Activated CD8-positive, alpha-beta T cell treated with anti-CD3 and anti-CD28 coated beads for 36 hours (primary cell): Measurements from ENCODE around the gene IFI30. TPM values are rescaled to one million over a fixed set of nuclear protein-coding genes. Genes with fewer than 3 reads are reported as not detected.

Experiments
- ATAC-seq: fragments of 200-7000 bp; cut with Tn5 transposase; one replicate; pipeline ENCODE4 v1.10.0; 2021; ENCODE audit warnings: mild to moderate bottlenecking, moderate library complexity
- CTCF ChIA-PET: fragments of 350-600 bp; sonication (Branson Sonifier 250); formaldehyde crosslinking; loops from one replicate; lab custom pipeline; 2021; ENCODE audit warnings: antibody characterized with exemption; lab: Charles Lee
- POLR2A ChIA-PET: fragments of 350-600 bp; sonication (Branson Sonifier 250); formaldehyde crosslinking; loops from one replicate; lab custom pipeline; 2021; ENCODE audit warnings: antibody characterized with exemption; lab: Charles Lee
- DNase-seq: peaks from one replicate; pipeline ENCODE4 v3.0.0-alpha.2; 2020
- H3K27ac Mint-ChIP-seq: one replicate; pipeline ENCODE4 v1.8.0; 2021; ENCODE audit warnings: mild to moderate bottlenecking, mixed read lengths
- H3K27me3 Mint-ChIP-seq: one replicate; pipeline ENCODE4 v1.8.0; 2021; ENCODE audit warnings: mixed read lengths
- H3K36me3 Mint-ChIP-seq: one replicate; pipeline ENCODE4 v1.8.0; 2021; ENCODE audit warnings: low read depth, mixed read lengths
- H3K4me1 Mint-ChIP-seq: one replicate; pipeline ENCODE4 v1.8.0; 2021; ENCODE audit warnings: low read depth, mixed read lengths
- H3K4me3 Mint-ChIP-seq: one replicate; pipeline ENCODE4 v1.8.0; 2021; ENCODE audit warnings: mild to moderate bottlenecking, moderate library complexity, mixed read lengths
- H3K9me3 Mint-ChIP-seq: one replicate; pipeline ENCODE4 v1.8.0; 2021; ENCODE audit warnings: mixed read lengths
- intact Hi-C: fragments of 100-400 bp; cut with micrococcal nuclease; formaldehyde crosslinking; loops from one replicate; pipeline ENCODE4 v1.10.0; 2022
- total RNA-seq, 2 experiments: library from RNA; stranded (reverse); gene quantifications; one replicate each; pipeline ENCODE4 v1.2.3, GENCODE V29; 2021
- TF ChIP-seq, protein P1 (sequence below): fragments of 200-600 bp; IDR thresholded peaks from one replicate; pipeline ENCODE4 v1.8.0; 2022; ENCODE audit warnings: antibody characterized with exemption, mild to moderate bottlenecking

Gene IFI30
- total RNA-seq, 2 experiments from 2014 or later = 21.9 to 22.9 TPM

DNA sequence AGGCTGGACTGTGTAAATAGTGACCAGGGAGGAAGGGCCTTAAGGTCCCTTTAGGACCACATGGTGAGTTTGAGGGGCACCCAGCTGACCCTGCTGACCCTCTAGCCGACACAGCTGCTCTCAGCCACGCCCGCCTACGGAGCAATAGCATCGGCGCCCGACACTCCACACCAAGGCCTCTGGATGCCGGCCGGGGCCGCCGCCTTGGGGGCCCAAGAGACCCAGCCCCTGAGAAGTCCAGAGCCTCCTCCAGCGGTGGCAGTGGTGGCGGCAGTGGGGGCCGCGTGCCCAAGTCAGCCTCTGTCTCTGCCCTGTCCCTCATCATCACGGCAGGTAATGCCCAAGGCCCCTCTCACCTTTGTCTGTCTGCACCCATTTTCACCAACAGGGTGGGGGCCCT, 29.3 kb upstream of the IFI30 start:
- TF ChIP-seq, protein P1, sequence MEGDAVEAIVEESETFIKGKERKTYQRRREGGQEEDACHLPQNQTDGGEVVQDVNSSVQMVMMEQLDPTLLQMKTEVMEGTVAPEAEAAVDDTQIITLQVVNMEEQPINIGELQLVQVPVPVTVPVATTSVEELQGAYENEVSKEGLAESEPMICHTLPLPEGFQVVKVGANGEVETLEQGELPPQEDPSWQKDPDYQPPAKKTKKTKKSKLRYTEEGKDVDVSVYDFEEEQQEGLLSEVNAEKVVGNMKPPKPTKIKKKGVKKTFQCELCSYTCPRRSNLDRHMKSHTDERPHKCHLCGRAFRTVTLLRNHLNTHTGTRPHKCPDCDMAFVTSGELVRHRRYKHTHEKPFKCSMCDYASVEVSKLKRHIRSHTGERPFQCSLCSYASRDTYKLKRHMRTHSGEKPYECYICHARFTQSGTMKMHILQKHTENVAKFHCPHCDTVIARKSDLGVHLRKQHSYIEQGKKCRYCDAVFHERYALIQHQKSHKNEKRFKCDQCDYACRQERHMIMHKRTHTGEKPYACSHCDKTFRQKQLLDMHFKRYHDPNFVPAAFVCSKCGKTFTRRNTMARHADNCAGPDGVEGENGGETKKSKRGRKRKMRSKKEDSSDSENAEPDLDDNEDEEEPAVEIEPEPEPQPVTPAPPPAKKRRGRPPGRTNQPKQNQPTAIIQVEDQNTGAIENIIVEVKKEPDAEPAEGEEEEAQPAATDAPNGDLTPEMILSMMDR = no peak
- no peak for ATAC-seq
- CTCF ChIA-PET = interaction anchor here (1.0 kb wide), 1 partner anchor 24 kb away, joined by 3 read pairs; no protein-coding TSS in a partner anchor
- POLR2A ChIA-PET = no interaction called here
- no peak overlapping the region for H3K4me3 Mint-ChIP-seq
- intact Hi-C loops = no loop called here
- no peaks in the 10 kb centered on the region for H3K9me3 Mint-ChIP-seq
- no peaks in the 10 kb centered on the region for H3K27me3 Mint-ChIP-seq
- no peak for DNase-seq
- H3K4me1 Mint-ChIP-seq = no peaks in the 10 kb centered on the region
- peaks cover 37% of the 10 kb centered on the region for H3K36me3 Mint-ChIP-seq
- H3K27ac Mint-ChIP-seq = no peak overlapping the region

DNA sequence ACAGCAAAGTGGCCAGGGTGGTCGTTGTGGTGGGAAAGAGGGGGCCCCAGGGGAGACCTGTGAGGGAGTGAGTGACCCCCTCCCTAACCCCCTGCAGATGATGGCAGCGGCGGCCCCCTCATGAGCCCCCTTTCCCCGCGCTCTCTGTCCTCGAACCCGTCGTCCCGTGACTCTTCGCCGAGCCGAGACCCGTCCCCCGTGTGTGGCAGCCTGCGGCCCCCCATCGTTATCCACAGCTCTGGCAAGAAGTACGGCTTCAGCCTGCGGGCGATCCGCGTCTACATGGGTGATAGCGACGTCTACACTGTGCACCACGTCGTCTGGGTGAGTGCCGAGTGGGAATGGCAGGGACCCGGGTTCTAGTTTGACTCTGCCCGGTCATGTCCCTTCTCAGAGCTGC, 28.7 kb upstream of the IFI30 start:
- ATAC-seq (no peak), DNase-seq (no peak)
- Mint-ChIP-seq H3K27me3 (no peaks in the 10 kb centered on the region), H3K4me3 (no peak overlapping the region), H3K9me3 (no peaks in the 10 kb centered on the region), H3K4me1 (no peaks in the 10 kb centered on the region), H3K27ac (no peak overlapping the region), H3K36me3 (peaks cover 38% of the 10 kb centered on the region)
- intact Hi-C loops = no loop called here
- CTCF ChIA-PET = interaction anchor here (1.1 kb wide), 1 partner anchor 16 kb away, joined by 3 read pairs; no protein-coding TSS in a partner anchor
- POLR2A ChIA-PET = interaction anchor here (0.8 kb wide), 1 partner anchor 11 kb away, joined by 3 read pairs; no protein-coding TSS in a partner anchor
- TF ChIP-seq, protein P1 = no peak

DNA sequence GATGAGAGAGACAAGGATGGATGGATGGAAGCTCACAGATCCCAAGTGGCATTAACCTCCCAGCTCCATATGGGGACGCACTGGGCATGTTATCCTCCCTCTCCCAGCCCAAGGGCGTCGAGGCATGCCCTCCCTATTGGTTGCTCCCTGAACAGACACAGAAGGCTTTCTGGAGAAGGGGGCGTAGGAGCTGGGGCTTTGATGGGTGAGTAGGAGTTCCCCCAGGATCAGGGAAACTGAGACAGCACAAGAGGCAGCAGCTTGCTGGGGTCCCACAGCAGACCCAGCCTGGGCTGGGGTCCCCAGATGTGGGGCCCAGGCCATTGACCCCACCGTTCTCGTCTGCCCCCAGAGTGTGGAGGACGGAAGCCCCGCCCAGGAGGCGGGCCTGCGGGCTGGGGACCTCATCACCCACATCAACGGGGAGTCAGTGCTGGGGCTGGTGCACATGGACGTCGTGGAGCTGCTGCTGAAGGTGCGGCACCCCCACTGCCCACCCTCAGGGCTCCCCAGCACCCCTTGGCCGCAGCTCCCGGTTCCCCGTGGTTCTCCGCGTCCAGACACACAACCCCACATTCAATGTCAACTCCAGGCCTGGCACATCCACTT, 28.1 kb upstream of the IFI30 start:
- Mint-ChIP-seq H3K36me3 (peaks cover 36% of the 10 kb centered on the region), H3K27ac (no peak overlapping the region), H3K27me3 (no peaks in the 10 kb centered on the region), H3K4me3 (no peak overlapping the region), H3K9me3 (no peaks in the 10 kb centered on the region), H3K4me1 (no peaks in the 10 kb centered on the region)
- ChIA-PET CTCF (interaction anchor here (1.1 kb wide), 2 partner anchors 16 to 22 kb away, joined by 3 read pairs; no protein-coding TSS in a partner anchor), POLR2A (interaction anchor here (0.8 to 1.4 kb wide), 2 partner anchors 11 to 17 kb away, joined by 3 read pairs; no protein-coding TSS in a partner anchor)
- TF ChIP-seq, protein P1 = no peak
- ATAC-seq (no peak), DNase-seq (no peak)
- intact Hi-C loops = no loop called here

DNA sequence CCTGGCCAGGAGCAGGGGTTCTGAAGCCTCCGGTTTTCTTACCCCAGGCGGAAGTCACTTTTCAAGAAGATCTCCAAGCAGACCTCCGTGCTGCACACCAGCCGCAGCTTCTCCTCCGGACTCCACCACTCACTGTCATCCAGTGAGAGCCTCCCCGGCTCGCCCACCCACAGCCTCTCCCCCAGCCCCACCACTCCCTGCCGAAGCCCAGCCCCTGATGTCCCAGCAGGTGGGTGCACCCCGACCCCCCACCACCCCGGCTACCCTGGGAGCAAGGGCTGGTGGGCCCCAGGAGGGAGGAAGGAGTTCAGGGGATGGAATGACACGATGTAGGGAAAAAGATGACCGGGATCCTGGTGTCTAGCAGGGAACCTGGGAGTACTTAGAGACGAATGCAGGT, 26.2 kb upstream of the IFI30 start:
- H3K27me3 Mint-ChIP-seq = no peaks in the 10 kb centered on the region
- TF ChIP-seq, protein P1 = no peak
- ATAC-seq (no peak), DNase-seq (no peak)
- H3K4me1 Mint-ChIP-seq = peaks cover 7% of the 10 kb centered on the region
- H3K4me3 Mint-ChIP-seq = no peak overlapping the region
- H3K27ac Mint-ChIP-seq = no peak overlapping the region
- intact Hi-C loops = no loop called here
- H3K36me3 Mint-ChIP-seq = peaks cover 33% of the 10 kb centered on the region
- no peaks in the 10 kb centered on the region for H3K9me3 Mint-ChIP-seq
- ChIA-PET CTCF (no interaction called here), POLR2A (no interaction called here)

DNA sequence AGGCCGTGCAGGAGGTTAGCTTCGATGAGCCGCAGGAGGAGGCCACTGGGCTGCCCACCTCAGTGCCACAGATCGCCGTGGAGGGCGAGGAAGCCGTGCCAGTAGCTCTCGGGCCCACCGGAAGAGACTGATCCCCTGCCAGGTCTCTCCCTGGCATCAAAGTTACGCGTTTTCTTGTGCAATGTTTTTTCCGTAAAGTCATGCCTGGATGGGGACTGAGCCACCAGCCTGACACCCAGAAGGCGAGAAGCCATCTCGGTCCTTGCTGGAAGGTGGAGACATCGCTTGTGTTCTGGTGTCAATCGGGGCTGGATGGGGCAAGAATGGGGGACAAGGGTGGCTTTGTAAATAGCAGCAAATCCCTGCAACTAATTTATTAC, 24.0 kb upstream of the IFI30 start:
- CTCF ChIA-PET = interaction anchor here (1.6 kb wide), 1 partner anchor 36 kb away, joined by 5 read pairs; no protein-coding TSS in a partner anchor
- Mint-ChIP-seq H3K4me1 (peaks cover 15% of the 10 kb centered on the region), H3K9me3 (no peaks in the 10 kb centered on the region), H3K4me3 (no peak overlapping the region), H3K27me3 (no peaks in the 10 kb centered on the region), H3K27ac (no peak overlapping the region), H3K36me3 (peaks cover 23% of the 10 kb centered on the region)
- no peak for DNase-seq
- ATAC-seq = no peak
- TF ChIP-seq, protein P1 = no peak
- intact Hi-C loops = no loop called here
- POLR2A ChIA-PET = interaction anchor here (0.6 to 1.6 kb wide), 3 partner anchors 8 to 42 kb away, joined by 3 to 4 read pairs (median 4); no protein-coding TSS in a partner anchor
